Daoy (cell line): Measurements from ENCODE around the gene HOXA3. TPM values are rescaled to one million over a fixed set of nuclear protein-coding genes. Genes with fewer than 3 reads are reported as not detected.

Experiments used
- DNase-seq: peaks from one replicate; pipeline ENCODE4 v3.0.0-alpha.2; 2015; ENCODE audit warnings: low read depth
- total RNA-seq: library from RNA; depleted of rRNA; stranded (reverse); fragments of >200 nt; shearing (Covaris generic); gene quantifications from 2 replicates; pipeline ENCODE4 v1.2.3, GENCODE V29; 2014

HOXA3 gene
- total RNA-seq, 1 experiment from 2014 or later: 12.4 TPM

DNA sequence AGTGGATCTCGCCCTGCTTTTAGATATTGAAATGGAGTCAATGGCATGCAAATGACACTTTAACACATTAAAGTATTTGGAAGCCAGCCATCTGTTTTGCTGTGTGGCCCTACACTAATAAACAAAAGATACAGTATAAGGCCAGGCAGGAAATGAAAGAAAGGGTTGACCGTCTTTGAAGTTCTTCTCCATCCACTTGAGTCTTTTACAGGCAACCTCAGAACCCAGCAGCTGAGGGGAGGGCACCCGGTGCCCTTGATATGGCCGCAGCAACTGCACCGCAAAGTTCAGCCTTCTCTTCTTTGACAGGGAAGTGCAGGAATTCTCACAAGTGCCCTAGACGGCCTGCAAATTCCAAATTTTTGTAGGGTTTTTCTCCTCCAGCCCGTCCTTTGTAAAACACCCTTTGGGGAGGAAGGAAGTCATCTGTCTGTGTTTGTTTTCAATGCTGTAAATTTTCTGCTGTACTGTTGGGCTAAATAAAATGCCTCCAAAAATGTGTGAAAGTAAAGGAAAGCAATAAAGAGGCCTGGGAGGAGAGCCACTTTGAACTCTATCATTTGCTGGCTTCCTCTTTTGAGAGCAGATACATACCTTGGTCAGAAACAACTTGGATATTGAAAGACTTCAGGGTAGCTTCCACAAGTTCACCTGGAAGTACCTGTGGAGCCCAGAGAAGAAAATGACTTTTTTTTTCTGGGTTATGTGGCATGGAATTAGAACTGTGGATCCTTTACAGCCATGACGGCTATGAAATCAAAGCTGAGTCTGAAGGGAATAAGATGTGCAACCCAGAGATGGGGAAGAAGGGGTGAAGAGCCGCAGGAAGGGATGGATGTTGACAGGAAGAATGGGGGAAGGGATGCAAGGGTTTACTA, 60.2 kb downstream of the HOXA3 start:
- DNase-seq: no peak

DNA sequence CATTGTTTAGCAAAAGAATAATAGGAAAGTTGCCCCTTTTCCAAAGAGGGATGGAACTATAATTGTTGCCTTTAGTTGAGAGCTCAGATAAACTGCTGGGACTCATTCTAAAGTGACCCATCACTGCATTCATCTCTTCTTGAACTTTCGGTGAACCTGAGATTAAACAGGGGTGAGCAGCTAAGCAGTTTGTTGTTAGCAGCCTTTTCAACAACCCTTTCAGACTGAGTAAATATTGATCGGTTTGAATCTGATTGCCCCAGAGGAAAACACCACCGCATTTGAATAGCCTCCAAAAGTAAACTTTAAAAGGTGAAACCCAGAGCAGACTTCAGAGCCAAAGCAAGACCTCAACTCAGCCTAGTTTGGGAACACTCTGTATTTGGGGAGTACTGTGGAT, 61.3 kb downstream of the HOXA3 start:
- no peak for DNase-seq

DNA sequence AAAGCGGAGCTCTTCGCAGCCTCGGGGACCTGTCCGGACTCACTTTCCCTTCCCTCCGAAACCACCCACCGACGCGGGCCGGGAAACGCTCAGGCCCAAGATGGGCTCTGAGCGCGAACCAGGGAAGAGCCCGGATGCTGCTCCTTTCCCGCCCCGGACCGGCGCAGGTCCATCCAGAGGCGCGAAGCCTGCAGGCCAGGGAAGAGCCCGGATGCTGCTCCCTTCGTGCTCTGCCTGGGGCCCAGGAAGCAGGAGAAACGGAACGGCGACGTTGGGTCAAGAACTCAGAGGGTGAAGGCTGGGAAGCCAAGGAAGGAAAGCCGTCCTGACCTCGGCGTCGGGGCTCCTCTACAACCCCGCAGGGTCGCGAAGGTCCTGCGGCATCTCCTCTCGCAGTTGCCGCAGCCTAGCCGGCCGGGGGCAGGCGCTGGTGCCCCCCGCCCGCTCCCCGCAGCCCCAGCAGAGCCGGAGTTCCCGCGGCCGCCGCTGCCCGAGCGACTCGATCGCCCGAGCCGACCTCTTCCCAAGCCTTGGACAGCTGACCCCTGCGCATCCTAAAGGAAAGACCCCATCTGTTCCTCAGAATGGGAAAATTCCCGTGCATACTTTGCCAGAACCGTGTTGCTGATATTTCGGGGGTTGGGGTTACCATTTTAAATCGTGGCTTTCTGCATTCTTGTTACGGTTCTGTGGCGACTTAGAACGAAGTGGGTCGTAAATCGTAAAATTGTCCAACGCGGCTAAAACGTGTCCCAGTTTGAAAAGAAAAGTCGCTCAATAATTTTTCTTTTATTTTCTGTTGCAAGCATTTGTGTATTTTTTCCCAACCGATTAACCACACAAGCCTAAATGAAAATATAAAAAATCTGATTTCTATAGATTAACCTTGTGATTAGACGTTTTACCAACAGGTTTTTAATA, 64.1 kb downstream of the HOXA3 start:
- no peak for DNase-seq

DNA sequence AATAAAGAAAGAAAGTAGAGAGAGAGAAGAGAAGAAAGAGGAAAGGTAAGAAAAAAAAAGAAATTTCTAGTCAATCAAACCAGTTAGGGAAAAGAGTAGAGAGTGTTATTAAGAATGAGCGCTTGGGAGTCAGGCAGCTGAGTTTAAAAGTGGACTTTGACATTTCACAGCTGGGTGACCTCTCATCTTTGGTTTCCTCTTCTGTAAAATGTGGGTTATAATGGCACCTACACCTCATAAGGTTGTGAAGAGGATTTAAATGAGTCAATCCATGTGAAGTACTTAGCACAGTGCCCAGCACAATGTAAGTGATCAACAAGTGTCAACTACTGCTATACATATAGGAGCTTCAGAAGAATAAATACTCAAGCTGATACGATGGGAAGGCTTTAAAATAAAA, 68.7 kb downstream of the HOXA3 start:
- no peak for DNase-seq

DNA sequence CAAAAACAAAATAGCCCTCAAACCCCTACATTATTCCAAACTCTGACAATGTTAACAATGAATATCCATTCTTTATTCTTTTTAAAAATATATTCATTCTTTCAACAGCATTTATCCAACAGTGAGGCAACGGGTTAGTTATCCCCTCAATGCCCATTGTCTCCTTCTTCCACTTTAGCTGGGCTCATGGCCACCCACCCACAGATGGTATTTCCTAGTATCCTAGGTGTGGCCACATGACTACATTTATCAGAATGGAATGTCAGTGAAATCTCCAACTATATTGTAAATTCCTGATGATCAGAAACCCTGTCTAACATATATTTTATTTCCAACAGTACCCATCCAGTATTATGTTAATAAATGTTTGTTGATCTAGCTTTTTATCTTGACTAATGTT, 70.2 kb downstream of the HOXA3 start:
- DNase-seq: no peak

DNA sequence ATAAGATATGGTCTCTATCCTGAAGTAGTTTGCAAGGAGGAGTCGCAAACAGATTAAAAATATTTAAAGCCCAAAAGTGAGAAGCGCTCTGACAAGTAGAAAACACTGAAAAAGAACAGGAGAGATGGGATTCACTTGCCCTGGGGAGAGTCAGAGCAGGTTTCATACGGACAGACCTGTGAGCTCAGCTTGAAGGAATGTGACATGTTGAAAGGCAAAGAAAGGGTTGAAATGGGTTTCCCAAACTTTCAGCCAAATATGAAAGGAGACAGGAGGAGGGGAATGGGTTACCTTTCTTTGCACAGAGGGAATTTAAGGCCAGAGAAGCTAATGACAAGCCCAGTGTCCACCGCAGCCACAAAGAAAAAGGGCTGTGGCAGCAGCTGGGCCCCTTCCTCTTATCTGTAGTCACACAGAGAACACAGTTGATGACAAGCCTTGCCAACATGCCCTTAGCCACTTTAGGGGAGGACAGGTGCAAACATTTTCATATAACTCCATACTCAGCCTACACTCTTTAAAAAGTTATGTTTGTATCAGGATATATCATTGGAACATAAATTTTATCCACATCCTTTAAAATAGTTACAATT, 71.4 kb downstream of the HOXA3 start:
- DNase-seq: peak; percentile 46

DNA sequence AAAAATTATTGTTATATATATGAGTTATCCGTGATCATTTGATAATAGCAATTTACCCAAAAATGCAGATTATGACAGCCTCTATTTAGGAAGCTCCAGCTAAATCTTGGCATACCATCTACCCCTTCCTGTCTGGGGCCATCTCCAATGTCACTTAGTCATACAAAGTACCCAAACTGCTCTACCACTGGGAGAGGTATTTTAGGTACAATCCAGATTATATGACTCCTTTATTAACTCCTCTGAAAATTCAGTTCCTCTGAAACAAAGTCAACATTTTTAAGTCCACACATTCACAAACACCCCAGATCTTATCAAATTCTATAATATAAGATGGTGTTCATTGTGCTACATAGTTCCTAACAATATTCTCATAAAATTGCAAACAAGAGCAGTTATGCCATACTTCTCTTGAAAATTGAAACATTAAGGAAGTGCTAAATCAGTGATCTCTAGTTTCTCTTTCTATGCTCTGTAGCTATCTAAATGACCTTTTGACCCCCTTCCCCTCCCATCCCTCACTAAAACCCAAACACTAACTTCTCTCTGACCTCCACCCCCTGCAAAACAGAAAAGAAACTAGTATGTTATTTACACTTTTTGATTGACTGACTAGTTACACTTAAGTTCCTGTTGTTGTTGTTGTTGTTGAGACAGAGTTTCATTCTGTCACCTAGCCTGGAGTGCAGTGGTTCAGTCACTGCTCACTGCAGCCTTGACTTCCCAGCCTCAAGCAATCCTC, 73.0 kb downstream of the HOXA3 start:
- no peak for DNase-seq

DNA sequence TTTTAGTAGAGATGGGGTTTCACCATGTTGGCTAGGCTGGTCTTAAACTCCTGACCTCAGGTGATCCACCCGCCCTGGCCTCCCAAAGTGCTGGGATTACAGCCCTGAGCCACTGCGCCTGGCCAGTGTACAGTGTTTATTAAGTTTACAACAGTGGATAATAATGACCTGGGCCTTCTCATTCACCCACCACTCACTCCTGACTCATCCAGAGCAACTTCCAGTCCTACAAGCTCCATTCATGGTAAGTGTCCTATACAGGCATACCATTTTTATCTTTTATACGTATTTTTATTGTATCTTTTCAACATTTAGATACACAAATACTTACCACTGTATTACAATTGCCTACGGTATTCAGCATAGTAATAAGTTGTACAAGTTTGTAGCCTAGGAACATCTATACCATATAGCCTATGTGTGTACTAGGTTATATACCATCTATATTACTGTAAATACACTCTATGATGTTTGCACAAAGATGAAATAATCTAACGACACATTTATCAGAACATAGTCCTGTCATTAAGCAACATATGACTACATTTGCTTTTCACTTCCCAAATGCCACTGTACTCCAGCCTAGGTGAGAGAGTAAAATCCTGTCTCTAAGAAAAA, 73.7 kb downstream of the HOXA3 start:
- no peak for DNase-seq

DNA sequence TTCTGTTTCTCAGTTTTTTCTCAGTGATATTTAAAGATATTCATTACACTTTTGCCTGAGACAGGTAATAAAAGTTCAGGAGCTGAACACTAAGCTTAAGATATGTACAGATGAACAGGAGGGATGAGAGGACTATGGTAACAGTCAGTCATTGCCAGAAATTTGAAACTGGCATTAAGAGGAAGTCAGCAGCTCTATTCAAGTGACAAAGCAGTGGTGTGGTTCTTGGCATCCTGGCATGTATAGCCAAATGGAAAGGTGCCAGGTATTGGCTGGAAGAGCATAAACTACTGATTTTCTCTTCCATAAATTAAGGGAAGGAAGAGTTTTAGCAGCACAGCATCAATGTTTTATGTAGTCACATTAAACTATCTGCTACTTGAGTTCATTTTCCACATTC, 79.3 kb downstream of the HOXA3 start:
- DNase-seq: peak; percentile 37

DNA sequence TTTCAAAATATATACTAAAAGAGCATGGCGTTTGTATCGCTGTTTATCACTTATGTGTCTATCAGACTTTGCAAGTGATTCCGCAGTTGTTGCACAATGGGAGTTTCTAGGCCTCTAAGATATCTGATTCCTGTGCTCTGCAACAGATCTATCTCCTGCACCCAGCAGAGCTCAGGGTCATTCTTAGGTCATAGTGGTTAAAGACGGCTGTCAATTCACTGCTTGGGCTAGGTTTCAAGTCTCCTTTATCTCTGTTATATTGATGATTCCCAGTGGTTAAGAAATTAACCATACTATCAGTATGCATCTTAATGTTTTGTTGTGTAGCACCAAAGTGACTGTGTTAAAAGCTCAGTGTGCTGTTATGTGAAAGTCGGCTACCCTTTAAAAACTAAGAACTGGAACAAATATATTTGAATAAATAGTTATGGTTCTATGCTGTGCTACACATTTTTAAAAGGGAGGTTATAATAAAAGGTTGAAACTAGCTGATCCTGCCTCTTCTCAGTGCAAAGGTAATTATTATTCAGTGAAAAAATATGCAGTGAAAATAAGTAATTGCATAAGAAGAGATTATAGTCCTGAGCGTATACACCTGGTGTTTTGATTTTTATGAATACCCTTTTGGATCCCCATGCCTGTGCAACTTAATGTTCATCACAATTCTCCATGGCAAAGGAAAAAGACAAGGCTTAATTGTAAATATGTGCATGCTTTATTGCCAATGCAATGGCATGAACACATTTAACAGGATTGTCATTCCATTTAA, 80.6 kb downstream of the HOXA3 start:
- no peak for DNase-seq

DNA sequence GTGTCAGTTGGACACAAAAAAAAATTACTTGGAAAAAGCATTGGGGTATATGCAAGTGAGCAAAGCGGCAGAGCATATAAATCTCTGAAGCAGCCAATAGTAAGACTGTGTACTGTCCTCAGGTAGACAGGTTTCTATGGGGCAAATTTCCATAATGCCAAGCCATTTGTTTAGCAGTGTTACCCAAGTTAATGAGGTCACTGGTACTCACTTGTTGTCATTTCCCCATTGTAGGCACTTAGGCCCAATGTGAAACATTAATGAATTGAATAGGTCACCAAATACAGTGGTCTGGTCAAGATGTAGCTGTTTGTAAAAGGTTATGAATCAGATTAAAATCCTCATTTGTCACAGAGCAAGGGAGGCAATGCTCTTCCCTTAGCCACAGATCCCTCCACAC, 84.1 kb downstream of the HOXA3 start:
- no peak for DNase-seq

DNA sequence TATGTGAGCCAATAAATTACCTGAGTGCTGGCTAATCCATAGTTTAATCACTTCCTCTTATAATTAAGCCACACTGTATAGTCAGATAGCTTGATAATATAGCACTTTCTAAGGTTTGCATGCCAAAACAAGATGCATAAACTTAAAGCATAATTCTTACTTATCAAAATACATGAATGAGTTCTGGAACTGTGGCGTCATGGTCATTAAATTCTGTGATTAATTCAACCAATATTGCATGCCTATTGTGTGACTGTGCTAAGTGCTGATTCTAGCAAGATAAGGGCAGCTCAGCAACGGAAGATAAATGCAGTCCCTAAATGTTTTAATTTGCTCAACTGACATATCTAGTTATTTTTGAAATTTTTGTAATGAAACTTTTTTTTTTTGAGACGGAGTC, 86.2 kb downstream of the HOXA3 start:
- DNase-seq: peak; percentile 78

DNA sequence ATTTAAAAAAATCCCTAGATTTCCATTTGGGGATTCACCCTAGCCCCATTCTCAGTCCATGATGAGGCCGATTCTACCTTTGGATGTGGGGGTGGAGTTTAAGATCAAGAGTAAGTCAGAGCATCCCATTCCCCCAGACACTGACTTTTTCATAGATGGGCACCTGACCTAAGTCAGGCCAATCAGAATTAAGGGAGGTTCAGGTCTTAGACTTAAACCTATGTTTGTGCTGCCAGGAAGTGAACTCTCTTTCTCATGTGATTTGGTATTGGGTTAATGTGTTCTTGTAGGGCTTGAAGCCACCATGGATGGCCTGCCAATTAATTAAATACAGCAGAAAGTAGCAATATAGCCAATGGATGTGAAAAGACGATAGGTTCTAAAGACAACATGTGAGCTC, 86.7 kb downstream of the HOXA3 start:
- no peak for DNase-seq

DNA sequence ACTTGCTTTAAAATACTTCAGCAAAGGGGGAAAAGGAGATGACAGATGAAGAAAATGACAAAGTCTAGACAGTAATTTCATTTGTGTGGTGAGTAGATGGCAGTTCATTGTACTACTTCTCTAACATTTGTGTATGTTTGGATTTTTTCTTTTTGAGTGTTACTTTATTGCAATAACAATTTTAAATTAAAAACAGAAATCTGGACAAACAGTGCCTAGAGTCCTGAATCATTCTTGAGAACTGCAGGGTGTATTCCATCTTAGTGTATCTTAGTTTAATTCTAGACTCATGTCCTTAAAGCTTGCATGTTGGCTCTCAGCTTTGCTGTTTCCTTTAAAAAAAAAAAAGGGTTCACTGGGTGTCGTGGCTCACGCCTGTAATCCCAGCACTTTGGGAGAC, 87.7 kb downstream of the HOXA3 start:
- no peak for DNase-seq

DNA sequence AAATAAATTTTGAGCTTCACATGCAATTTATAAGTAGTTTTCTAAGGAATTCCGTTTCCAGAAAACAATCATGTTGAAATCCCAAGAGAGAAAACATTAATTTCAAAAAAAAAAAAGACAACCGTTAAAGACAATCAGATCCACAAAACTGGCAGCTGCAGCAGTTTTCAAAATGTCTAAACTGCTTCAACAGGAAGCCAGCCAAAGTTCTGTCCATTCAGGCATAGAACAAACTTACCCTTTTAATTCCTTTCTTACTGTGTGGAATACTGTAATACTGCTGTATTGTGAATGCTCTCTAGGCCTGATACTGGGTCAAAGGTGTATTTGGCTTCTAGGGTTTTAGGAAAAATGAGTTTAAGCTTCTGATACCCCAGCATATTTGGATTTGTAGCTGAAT, 88.2 kb downstream of the HOXA3 start:
- no peak for DNase-seq

DNA sequence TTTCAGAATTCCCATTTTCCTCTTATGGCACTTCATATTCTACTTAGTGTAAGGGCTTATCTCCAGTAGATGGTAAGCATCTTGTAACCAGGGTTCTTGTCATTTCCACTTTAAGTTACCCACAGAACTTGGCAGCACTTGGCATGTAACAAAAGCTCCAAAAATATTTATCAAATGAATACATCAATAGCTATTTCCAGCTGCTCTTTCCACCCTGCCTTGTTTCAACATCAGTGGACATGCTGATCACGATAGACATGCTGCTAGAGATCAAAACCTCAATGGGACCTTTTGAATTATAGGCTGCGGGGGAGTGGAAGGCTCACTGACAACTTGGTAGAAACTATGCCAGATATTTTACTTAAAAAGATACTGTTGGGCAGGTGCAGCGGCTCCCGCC, 89.4 kb downstream of the HOXA3 start:
- no peak for DNase-seq
